ENCODE data around the gene MGP.

MGP gene

GRCh38 chr12:14885718-14886221 lies at the start of gene MGP:
TSS of gene MGP (minus strand) at chr12:14885854. CDS start at chr12:14885791, 63 bp downstream.
- peak; percentile 23 for DNase-seq (ENCODE audit: low spot score)

- no peak for DNase-seq (ENCODE audit: low spot score)
These were observed 49.4 kb upstream of the MGP start for GRCh38 chr12:14935031-14935430.

- DNase-seq (ENCODE audit: low spot score): no peak
These were observed 48.9 kb upstream of the MGP start for GRCh38 chr12:14934511-14934910.

- no peak for DNase-seq (ENCODE audit: low spot score)
These were observed 46.3 kb upstream of the MGP start for GRCh38 chr12:14931791-14932560.

GRCh38 chr12:14931359-14931758 lies 45.7 kb upstream of the MGP start:
- DNase-seq (ENCODE audit: low spot score): no peak

- no peak for DNase-seq (ENCODE audit: low spot score)
These were observed 44.6 kb upstream of the MGP start for GRCh38 chr12:14930299-14930698.

GRCh38 chr12:14928931-14929330 lies 43.3 kb upstream of the MGP start:
- no peak for DNase-seq (ENCODE audit: low spot score)

- DNase-seq (ENCODE audit: low spot score): no peak
These were observed 41.6 kb upstream of the MGP start for GRCh38 chr12:14927267-14927666.

- no peak for DNase-seq (ENCODE audit: low spot score)
These were observed 38.9 kb upstream of the MGP start for GRCh38 chr12:14924541-14924940.

- no peak for DNase-seq (ENCODE audit: low spot score)
These were observed 38.3 kb upstream of the MGP start for GRCh38 chr12:14923944-14924343.

GRCh38 chr12:14921218-14921617 lies 35.6 kb upstream of the MGP start:
- no peak for DNase-seq (ENCODE audit: low spot score)

GRCh38 chr12:14920475-14921126 lies 34.9 kb upstream of the MGP start:
- DNase-seq (ENCODE audit: low spot score): no peak

GRCh38 chr12:14919455-14919854 lies 33.8 kb upstream of the MGP start:
- DNase-seq (ENCODE audit: low spot score): no peak

GRCh38 chr12:14915736-14916135 lies 30.1 kb upstream of the MGP start:
- DNase-seq (ENCODE audit: low spot score): no peak

GRCh38 chr12:14913381-14913781 lies 27.7 kb upstream of the MGP start:
- no peak for DNase-seq (ENCODE audit: low spot score)

GRCh38 chr12:14911131-14911530 lies 25.5 kb upstream of the MGP start:
- no peak for DNase-seq (ENCODE audit: low spot score)

- DNase-seq (ENCODE audit: low spot score): no peak
These were observed 24.6 kb upstream of the MGP start for GRCh38 chr12:14910090-14910915.

GRCh38 chr12:14907953-14908352 lies 22.3 kb upstream of the MGP start:
- DNase-seq (ENCODE audit: low spot score): no peak

- DNase-seq (ENCODE audit: low spot score): no peak
These were observed 20.5 kb upstream of the MGP start for GRCh38 chr12:14906114-14906513.

- no peak for DNase-seq (ENCODE audit: low spot score)
These were observed 19.8 kb upstream of the MGP start for GRCh38 chr12:14905269-14906004.

- DNase-seq (ENCODE audit: low spot score): no peak
These were observed 19.2 kb upstream of the MGP start for GRCh38 chr12:14904854-14905253.

Measured in AG08395 (cell line).